Activated CD4-positive, alpha-beta T cell treated with anti-CD3 and anti-CD28 coated beads, Interleukin-2, Interleukin-4, amounts not matched to agents 100 ng/mL and 50 ng/mL, durations not matched to agents 16 hours and 8 hours (primary cell): ENCODE measurements around the gene SIM1.

ENCODE experiments used
- DNase-seq: peaks from one replicate; pipeline ENCODE4 v3.0.0-alpha.2; 2020; ENCODE audit warnings: low spot score

SIM1 gene

GRCh38 chr6:100470422-100471120 is 5.8 kb upstream of the SIM1 start:
- no peak for DNase-seq

- DNase-seq, result no peak
These were observed 4.6 kb upstream of the SIM1 start for GRCh38 chr6:100469101-100469859.

- DNase-seq, result no peak
These were observed 3.4 kb upstream of the SIM1 start for GRCh38 chr6:100468016-100468622.

- DNase-seq, result no peak
These were observed 2.7 kb upstream of the SIM1 start for GRCh38 chr6:100467129-100468015.

GRCh38 chr6:100466410-100467128 is 1.8 kb upstream of the SIM1 start:
- no peak for DNase-seq

GRCh38 chr6:100465701-100466409 is 1.1 kb upstream of the SIM1 start:
- DNase-seq, result no peak

GRCh38 chr6:100464162-100464851 is 414 bp downstream of the SIM1 start:
- no peak for DNase-seq

GRCh38 chr6:100463630-100464161 is 1.0 kb downstream of the SIM1 start:
- DNase-seq, result no peak

- DNase-seq, result no peak
These were observed 1.8 kb downstream of the SIM1 start for GRCh38 chr6:100462706-100463629.

- peak; percentile 47 for DNase-seq
These were observed 2.6 kb downstream of the SIM1 start for GRCh38 chr6:100461917-100462705.

GRCh38 chr6:100461278-100461916 is 3.3 kb downstream of the SIM1 start:
- DNase-seq, result no peak

GRCh38 chr6:100460650-100461204 is 4.0 kb downstream of the SIM1 start:
- DNase-seq, result no peak

- DNase-seq, result no peak
These were observed 5.0 kb downstream of the SIM1 start for GRCh38 chr6:100459592-100460184.

GRCh38 chr6:100458841-100459591 is 5.7 kb downstream of the SIM1 start:
- no peak for DNase-seq

- no peak for DNase-seq
These were observed 7.3 kb downstream of the SIM1 start for GRCh38 chr6:100457311-100457990.

- DNase-seq, result no peak
These were observed 7.8 kb downstream of the SIM1 start for GRCh38 chr6:100456908-100457235.
